T follicular helper cell (primary cell): Measurements from ENCODE around the gene RXFP1.

ENCODE experiments used
- DNase-seq: peaks from one replicate; pipeline ENCODE4 v3.0.0-alpha.2; 2020; ENCODE audit warnings: low read depth

The RXFP1 gene

GRCh38 chr4:158541506-158541905 lies 19.8 kb downstream of the RXFP1 start:
- DNase-seq: no peak

- DNase-seq: no peak
These were observed 21.5 kb downstream of the RXFP1 start for GRCh38 chr4:158543191-158543590.

GRCh38 chr4:158544141-158544540 lies 22.5 kb downstream of the RXFP1 start:
- DNase-seq: no peak

GRCh38 chr4:158553364-158553763 lies 31.7 kb downstream of the RXFP1 start:
- DNase-seq: no peak

- DNase-seq: no peak
These were observed 38.6 kb downstream of the RXFP1 start for GRCh38 chr4:158560284-158560683.

GRCh38 chr4:158566860-158567259 lies 45.2 kb downstream of the RXFP1 start:
- no peak for DNase-seq

GRCh38 chr4:158571736-158572135 lies 50.1 kb downstream of the RXFP1 start:
- no peak for DNase-seq

- no peak for DNase-seq
These were observed 50.9 kb downstream of the RXFP1 start for GRCh38 chr4:158572608-158573007.

- DNase-seq: no peak
These were observed 56.8 kb downstream of the RXFP1 start for GRCh38 chr4:158578476-158578875.

GRCh38 chr4:158580064-158580463 lies 58.4 kb downstream of the RXFP1 start:
- DNase-seq: no peak

- DNase-seq: no peak
These were observed 59.5 kb downstream of the RXFP1 start for GRCh38 chr4:158581161-158581560.

- no peak for DNase-seq
These were observed 65.2 kb downstream of the RXFP1 start for GRCh38 chr4:158586881-158587280.

- no peak for DNase-seq
These were observed 66.6 kb downstream of the RXFP1 start for GRCh38 chr4:158588285-158588684.

GRCh38 chr4:158588777-158589176 lies 67.1 kb downstream of the RXFP1 start:
- no peak for DNase-seq

GRCh38 chr4:158590306-158590705 lies 68.6 kb downstream of the RXFP1 start:
- DNase-seq: no peak

GRCh38 chr4:158590824-158591223 lies 69.1 kb downstream of the RXFP1 start:
- DNase-seq: no peak

GRCh38 chr4:158597879-158598596 lies 76.4 kb downstream of the RXFP1 start:
- no peak for DNase-seq

- DNase-seq: no peak
These were observed 77.5 kb downstream of the RXFP1 start for GRCh38 chr4:158599150-158599549.

GRCh38 chr4:158599765-158600498 lies 78.2 kb downstream of the RXFP1 start:
- DNase-seq: no peak

- DNase-seq: no peak
These were observed 82.7 kb downstream of the RXFP1 start for GRCh38 chr4:158604369-158604768.

GRCh38 chr4:158605393-158605792 lies 83.7 kb downstream of the RXFP1 start:
- DNase-seq: no peak

- DNase-seq: no peak
These were observed 85.3 kb downstream of the RXFP1 start for GRCh38 chr4:158606969-158607368.

- no peak for DNase-seq
These were observed 87.4 kb downstream of the RXFP1 start for GRCh38 chr4:158609116-158609515.

GRCh38 chr4:158610790-158611189 lies 89.1 kb downstream of the RXFP1 start:
- DNase-seq: no peak
